Ramos (cell line): ENCODE results near the gene SLC45A3.

Source experiments
- in situ Hi-C: fragments of 300-500 bp; cut with MboI; formaldehyde crosslinking; loops from one replicate; pipeline ENCODE4 v1.14.3; 2022; ENCODE audit warnings: low sequenced_read_pairs; ENCODE audit not compliant: unreplicated experiment

The SLC45A3 gene

GRCh38 chr1:205642679-205643307, 37.5 kb downstream of the SLC45A3 start:
- in situ Hi-C loops = no loop called here

- in situ Hi-C loops = loop anchor here (5.0 kb wide), 1 partner anchor 52 kb away; no protein-coding TSS in a partner anchor
Observed at GRCh38 chr1:205639567-205639966, 40.7 kb downstream of the SLC45A3 start.

- in situ Hi-C loops = loop anchor here (5.0 kb wide), 1 partner anchor 51 kb away; no protein-coding TSS in a partner anchor
Observed at GRCh38 chr1:205637854-205638468, 42.3 kb downstream of the SLC45A3 start.

GRCh38 chr1:205636732-205637131, 43.6 kb downstream of the SLC45A3 start:
- in situ Hi-C loops = loop anchor here (5.0 kb wide), 1 partner anchor 49 kb away; no protein-coding TSS in a partner anchor

- in situ Hi-C loops = loop anchor here (5.0 kb wide), 1 partner anchor 49 kb away; no protein-coding TSS in a partner anchor
Observed at GRCh38 chr1:205636138-205636530, 44.2 kb downstream of the SLC45A3 start.

- in situ Hi-C loops = no loop called here
Observed at GRCh38 chr1:205633421-205633976, 46.8 kb downstream of the SLC45A3 start.

- in situ Hi-C loops = no loop called here
Observed at GRCh38 chr1:205632669-205633169, 47.6 kb downstream of the SLC45A3 start.

GRCh38 chr1:205631768-205632668, 48.3 kb downstream of the SLC45A3 start, which contains the start of gene ELK4:
Gene ELK4 (minus strand): TSS chr1:205632011. CDS start chr1:205623882, 8,129 bp downstream.
- in situ Hi-C loops = no loop called here

GRCh38 chr1:205631010-205631767, 49.1 kb downstream of the SLC45A3 start:
- in situ Hi-C loops = no loop called here

GRCh38 chr1:205630651-205631009, 49.7 kb downstream of the SLC45A3 start:
- in situ Hi-C loops = no loop called here

- in situ Hi-C loops = no loop called here
Observed at GRCh38 chr1:205630241-205630640, 50.1 kb downstream of the SLC45A3 start.

- in situ Hi-C loops = no loop called here
Observed at GRCh38 chr1:205629751-205630150, 50.6 kb downstream of the SLC45A3 start.

- in situ Hi-C loops = no loop called here
Observed at GRCh38 chr1:205627956-205628355, 52.4 kb downstream of the SLC45A3 start.

GRCh38 chr1:205626216-205626615, 54.1 kb downstream of the SLC45A3 start:
- in situ Hi-C loops = no loop called here

- in situ Hi-C loops = no loop called here
Observed at GRCh38 chr1:205623646-205624045, 56.7 kb downstream of the SLC45A3 start.

- in situ Hi-C loops = no loop called here
Observed at GRCh38 chr1:205620269-205620668, 60.0 kb downstream of the SLC45A3 start.

- in situ Hi-C loops = no loop called here
Observed at GRCh38 chr1:205619376-205619775, 60.9 kb downstream of the SLC45A3 start.

GRCh38 chr1:205616563-205617293, 63.6 kb downstream of the SLC45A3 start:
- in situ Hi-C loops = no loop called here

GRCh38 chr1:205615789-205616188, 64.5 kb downstream of the SLC45A3 start:
- in situ Hi-C loops = no loop called here
